Smooth muscle cell (in vitro differentiated cells): ENCODE results near the gene DNMBP. TPM values are rescaled to one million over a fixed set of nuclear protein-coding genes. Genes with fewer than 3 reads are reported as not detected.

ENCODE experiments used
- DNase-seq: peaks from one replicate; lab custom pipeline; 2025; ENCODE audit not compliant: unreplicated experiment; lab: John Stamatoyannopoulos, UW
- H2AFZ ChIP-seq: fragments of 200-600 bp; sonication (generic); 2 replicates; pipeline ENCODE4 v1.6.0; 2016; ENCODE audit warnings: antibody characterized with exemption, low read depth, mild to moderate bottlenecking
- H3F3A ChIP-seq: fragments of 200-600 bp; sonication (generic); 2 replicates; pipeline ENCODE4 v1.6.0; 2017; ENCODE audit warnings: antibody characterized with exemption, low read depth
- H3K27ac ChIP-seq: fragments of 200-600 bp; sonication (generic); 2 replicates; pipeline ENCODE4 v1.5.1; 2016; ENCODE audit warnings: low read depth, mild to moderate bottlenecking
- H3K27me3 ChIP-seq: fragments of 200-600 bp; sonication (generic); 2 replicates; pipeline ENCODE4 v1.6.1; 2016; ENCODE audit warnings: low read depth, mild to moderate bottlenecking
- H3K36me3 ChIP-seq: fragments of 200-600 bp; sonication (generic); 2 replicates; pipeline ENCODE4 v1.5.1; 2016; ENCODE audit warnings: low read depth
- H3K4me1 ChIP-seq: fragments of 200-600 bp; sonication (generic); 2 replicates; pipeline ENCODE4 v1.5.1; 2016; ENCODE audit warnings: low read depth
- H3K4me2 ChIP-seq: fragments of 200-600 bp; sonication (generic); 2 replicates; pipeline ENCODE4 v1.6.0; 2016; ENCODE audit warnings: mild to moderate bottlenecking
- H3K4me3 ChIP-seq: fragments of 200-600 bp; sonication (generic); 2 replicates; pipeline ENCODE4 v1.5.1; 2016; ENCODE audit warnings: mild to moderate bottlenecking
- H3K79me2 ChIP-seq: fragments of 200-600 bp; sonication (generic); 2 replicates; pipeline ENCODE4 v1.6.0; 2016; ENCODE audit warnings: low read depth, mild to moderate bottlenecking
- H3K9ac ChIP-seq: fragments of 200-600 bp; sonication (generic); 2 replicates; pipeline ENCODE4 v1.6.0; 2016; ENCODE audit warnings: low read depth
- H3K9me3 ChIP-seq: fragments of 200-600 bp; sonication (generic); replicated peaks from 2 replicates; pipeline ENCODE4 v1.5.1; 2016; ENCODE audit warnings: low read depth
- H4K20me1 ChIP-seq: fragments of 200-600 bp; sonication (generic); 2 replicates; pipeline ENCODE4 v1.6.0; 2016; ENCODE audit warnings: low read depth
- CTCF ChIP-seq: fragments of 200-600 bp; sonication (generic); IDR thresholded peaks from 2 replicates; pipeline ENCODE4 v1.5.1; 2017; ENCODE audit warnings: borderline replicate concordance, mild to moderate bottlenecking, antibody characterized with exemption; ENCODE audit not compliant: insufficient read depth, poor library complexity, severe bottlenecking
- WGBS: methylation state at CpG from one replicate; pipeline ENCODE4 v1.1.7; 2016; ENCODE audit warnings: low lambda C conversion rate; 5-methylcytosine and 5-hydroxymethylcytosine counted together
- polyA plus RNA-seq: library from polyadenylated mRNA; unstranded; fragments of >200 nt; fragmentation: Nextera tagmentation; extraction: Ambion mirVana; gene quantifications from 2 replicates; pipeline ENCODE4 v1.2.1, GENCODE V29; 2016
- total RNA-seq: library from RNA; depleted of rRNA; stranded (reverse); fragments of >200 nt; gene quantifications from 2 replicates; pipeline ENCODE4 v1.2.3, GENCODE V29; 2014

DNMBP gene
- total and polyA plus RNA-seq, 2 experiments from 2014 or later, result 9.4 to 17.9 TPM

DNA sequence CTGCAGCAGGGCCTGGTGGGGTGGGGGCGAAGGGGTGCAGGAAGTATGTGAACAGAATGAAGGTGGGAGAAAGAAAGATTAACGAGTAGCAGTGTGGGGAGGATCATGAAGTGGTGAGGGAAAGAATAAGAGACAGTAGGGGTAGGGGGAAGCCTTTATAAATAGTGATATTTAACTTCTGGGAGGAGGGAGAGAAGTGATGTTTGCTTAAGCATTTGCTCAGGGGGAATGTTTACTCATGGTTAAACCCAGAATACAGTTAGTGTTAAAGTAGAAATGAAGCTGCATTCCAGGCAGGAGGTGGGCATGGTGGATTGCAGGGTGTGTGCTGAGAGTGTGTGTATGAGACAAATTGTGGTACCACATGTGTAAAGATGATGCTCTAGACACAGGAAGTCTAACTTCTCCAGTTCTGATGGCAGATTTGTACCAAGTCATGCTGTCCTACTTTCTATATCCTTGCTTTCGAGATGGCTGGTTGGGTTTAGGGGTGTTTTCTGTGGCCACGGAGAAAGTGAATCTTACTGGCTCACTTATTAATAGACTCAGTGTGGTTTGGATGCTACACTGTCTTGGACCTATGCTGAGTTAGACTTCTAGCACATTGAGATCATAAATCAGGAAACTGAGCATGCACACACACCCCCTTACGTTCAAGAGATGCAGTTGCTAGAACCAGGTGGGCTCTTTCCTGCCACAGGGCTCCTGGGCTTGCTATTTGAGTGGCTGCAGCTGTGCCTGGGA, 10.6 kb upstream of the DNMBP start:
- no peak for TF ChIP-seq CTCF
- Histone ChIP-seq H3K9me3 (no peaks in the 10 kb centered on the region), H3K36me3 (no peaks in the 10 kb centered on the region), H3K79me2 (no peaks in the 10 kb centered on the region), H3K27me3 (no peaks in the 10 kb centered on the region), H3K4me1 (no peaks in the 10 kb centered on the region), H2AFZ (no peak overlapping the region), H3K4me3 (no peak overlapping the region), H3F3A (no peaks in the 10 kb centered on the region), H3K4me2 (no peak overlapping the region), H3K27ac (no peak overlapping the region), H4K20me1 (no peaks in the 10 kb centered on the region), H3K9ac (no peak overlapping the region)
- DNase-seq, result no peak
- WGBS, result 87% methylated on average over 5 of the region's 5 CpGs

DNA sequence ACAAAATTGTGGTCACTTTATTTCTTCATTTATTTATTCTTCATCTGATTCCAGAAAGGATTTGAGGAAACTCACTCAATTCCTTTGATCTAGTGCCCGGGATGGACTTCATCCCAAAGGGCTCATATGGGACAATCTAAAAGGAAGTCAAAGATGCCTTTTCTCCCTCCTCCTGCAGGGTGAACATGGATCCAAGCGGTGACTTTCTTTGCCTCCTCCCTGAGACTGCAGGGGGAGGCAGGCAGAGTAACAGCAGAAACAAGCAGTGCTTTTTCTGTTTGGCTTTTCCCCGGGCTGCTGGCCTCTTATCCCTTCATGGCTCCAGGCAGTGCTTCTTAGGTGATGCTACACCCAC, 10.0 kb upstream of the DNMBP start:
- no peaks in the 10 kb centered on the region for H3K27me3 ChIP-seq
- H3K9me3 ChIP-seq, result no peaks in the 10 kb centered on the region
- no peak overlapping the region for H3K9ac ChIP-seq
- 55% methylated on average over 3 of the region's 3 CpGs for WGBS
- H3K79me2 ChIP-seq, result no peaks in the 10 kb centered on the region
- H3F3A ChIP-seq, result no peaks in the 10 kb centered on the region
- no peak for DNase-seq
- no peak for TF ChIP-seq CTCF
- no peaks in the 10 kb centered on the region for H3K4me1 ChIP-seq
- H3K27ac ChIP-seq, result no peak overlapping the region
- no peaks in the 10 kb centered on the region for H3K36me3 ChIP-seq
- no peak overlapping the region for H3K4me3 ChIP-seq
- H4K20me1 ChIP-seq, result no peaks in the 10 kb centered on the region
- no peak overlapping the region for H3K4me2 ChIP-seq
- no peak overlapping the region for H2AFZ ChIP-seq

DNA sequence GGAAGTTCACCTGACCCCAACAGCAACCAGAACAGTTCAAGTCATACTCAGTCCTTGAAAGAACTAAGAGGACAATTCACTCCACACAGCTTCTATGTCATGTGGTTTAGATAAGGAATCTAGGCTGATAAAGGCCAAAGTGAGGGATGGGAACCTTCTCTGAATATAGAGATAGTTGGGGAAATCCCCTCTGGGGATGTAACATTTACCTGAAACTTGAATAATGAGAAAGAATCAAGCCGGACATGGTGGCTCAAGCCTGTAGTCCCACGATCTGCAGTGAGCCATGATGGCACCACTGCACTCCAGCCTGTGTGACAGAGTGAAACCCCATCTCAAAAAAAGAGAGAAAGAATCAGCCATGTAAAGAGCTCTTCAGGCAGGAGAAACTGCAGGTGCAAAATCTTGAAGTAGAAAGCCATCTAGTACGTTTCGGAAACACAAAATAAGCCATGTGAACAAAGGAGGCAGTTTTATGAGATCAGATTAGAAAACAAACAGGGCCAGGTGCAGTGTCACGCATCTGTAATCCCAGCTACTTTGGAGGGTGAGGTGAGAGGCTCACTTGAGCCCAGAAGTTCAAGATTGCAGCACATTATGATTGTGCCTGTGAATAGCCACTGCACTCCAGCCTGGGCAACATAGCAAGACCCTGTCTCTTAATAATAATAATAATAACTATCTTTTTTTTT, 4.5 kb upstream of the DNMBP start:
- no peak for TF ChIP-seq CTCF
- Histone ChIP-seq H3K27me3 (no peaks in the 10 kb centered on the region), H3K9ac (no peak overlapping the region), H3K36me3 (no peaks in the 10 kb centered on the region), H3K9me3 (no peaks in the 10 kb centered on the region), H3F3A (peaks cover 5% of the 10 kb centered on the region), H2AFZ (no peak overlapping the region), H3K4me1 (peaks cover 4% of the 10 kb centered on the region), H4K20me1 (no peaks in the 10 kb centered on the region), H3K4me3 (no peak overlapping the region), H3K4me2 (no peak overlapping the region), H3K79me2 (peaks cover 2% of the 10 kb centered on the region), H3K27ac (no peak overlapping the region)
- no peak for DNase-seq
- 87% methylated on average over 5 of the region's 5 CpGs for WGBS
